Cardiac septum (tissue), 1 donor: ENCODE results near the gene TRAPPC2L. TPM values are rescaled to one million over a fixed set of nuclear protein-coding genes. Genes with fewer than 3 reads are reported as not detected.

ENCODE experiments used
- DNase-seq: peaks from one replicate; pipeline ENCODE4 v3.0.0-alpha.2; 2020; ENCODE audit warnings: low spot score
- intact Hi-C: fragments of 100-400 bp; cut with DNase I; formaldehyde crosslinking; loops from one replicate; pipeline ENCODE4 v1.14.0; 2022
- long read RNA-seq: library from polyadenylated mRNA; unstranded; transcript quantifications from one replicate; pipeline ENCODE4 v2.0.0, GENCODE V29; 2021
- total RNA-seq: library from RNA; stranded (reverse); fragmentation: NEBNext Ultra II Directional; extraction: Animal tissue kit (Norgen Biotek cat#: 25700); gene quantifications from one replicate; pipeline ENCODE4 v1.2.1, GENCODE V29; 2021
- donor health status: DM: no; HTN: no; CAD: no.

The TRAPPC2L gene
- 42.3 TPM for total RNA-seq
- long read RNA-seq, partial matches to known transcripts = 2 of 28 reads
- long read RNA-seq, other reads (novel, unspliced or antisense) = 17 of 28 reads

GRCh38 chr16:88856828-88857727 lies at the start of gene TRAPPC2L, which contains the start of gene GALNS:
Gene TRAPPC2L, plus strand, starts transcription at chr16:88857127. Its CDS starts 24 bp downstream, at chr16:88857151.
Gene GALNS, minus strand, starts transcription at chr16:88856947. Its CDS starts 70 bp downstream, at chr16:88856877.
- intact Hi-C loops = loop anchor here (2.0 to 10.0 kb wide), 2 partner anchors 44 to 238 kb away; partner anchors contain the start of gene ACSF3
- DNase-seq = peak; percentile 100

GRCh38 chr16:88807142-88807625 lies 49.7 kb upstream of the TRAPPC2L start:
- intact Hi-C loops = no loop called here

GRCh38 chr16:88807626-88808453 lies 49.1 kb upstream of the TRAPPC2L start:
- DNase-seq = no peak
- intact Hi-C loops = no loop called here

More at GRCh38 chr16:88807142-88807625, 49.7 kb upstream of the TRAPPC2L start:
- no peak for DNase-seq

- intact Hi-C loops = no loop called here
- DNase-seq = no peak
These were observed 47.8 kb upstream of the TRAPPC2L start for GRCh38 chr16:88809068-88809675.

GRCh38 chr16:88809676-88810165 lies 47.2 kb upstream of the TRAPPC2L start:
- no peak for DNase-seq
- intact Hi-C loops = loop anchor here (5.0 kb wide), 2 partner anchors 358 to 408 kb away; partner anchors contain the start of gene ZNF778

- intact Hi-C loops = loop anchor here (5.0 kb wide), 2 partner anchors 357 to 407 kb away; partner anchors contain the start of gene ZNF778
- DNase-seq = no peak
These were observed 46.6 kb upstream of the TRAPPC2L start for GRCh38 chr16:88810166-88810911.

GRCh38 chr16:88810912-88811768 lies 45.8 kb upstream of the TRAPPC2L start:
- intact Hi-C loops = loop anchor here (5.0 kb wide), 2 partner anchors 356 to 406 kb away; partner anchors contain the start of gene ZNF778
- DNase-seq = peak; percentile 81

GRCh38 chr16:88811769-88812512 lies 45.0 kb upstream of the TRAPPC2L start, which contains the start of gene APRT:
Gene APRT, minus strand, starts transcription at chr16:88811928. Its CDS starts 29 bp downstream, at chr16:88811899.
- DNase-seq = peak; percentile 98
- intact Hi-C loops = loop anchor here (2.0 to 5.0 kb wide), 3 partner anchors 45 to 405 kb away; partner anchors contain the start of genes GALNS, TRAPPC2L and ZNF778

GRCh38 chr16:88812513-88813268 lies 44.2 kb upstream of the TRAPPC2L start:
- intact Hi-C loops = loop anchor here (2.0 to 5.0 kb wide), 3 partner anchors 44 to 405 kb away; partner anchors contain the start of genes GALNS, TRAPPC2L and ZNF778
- DNase-seq = no peak

GRCh38 chr16:88813269-88814143 lies 43.4 kb upstream of the TRAPPC2L start:
- intact Hi-C loops = loop anchor here (2.0 to 5.0 kb wide), 3 partner anchors 43 to 404 kb away; partner anchors contain the start of genes GALNS, TRAPPC2L and ZNF778
- DNase-seq = no peak

- intact Hi-C loops = loop anchor here (5.0 kb wide), 2 partner anchors 353 to 403 kb away; partner anchors contain the start of gene ZNF778
- no peak for DNase-seq
These were observed 42.8 kb upstream of the TRAPPC2L start for GRCh38 chr16:88814144-88814502.

- DNase-seq = no peak
- intact Hi-C loops = no loop called here
These were observed 41.7 kb upstream of the TRAPPC2L start for GRCh38 chr16:88815227-88815626.

GRCh38 chr16:88815901-88816589 lies 40.9 kb upstream of the TRAPPC2L start:
- intact Hi-C loops = no loop called here
- no peak for DNase-seq
